H1 (cell line): ENCODE measurements around the gene CTBP2. TPM values are rescaled to one million over a fixed set of nuclear protein-coding genes. Genes with fewer than 3 reads are reported as not detected.

Experiments
- CTCF ChIA-PET: fragments of 300-600 bp; sonication (Branson Sonifier 250); formaldehyde crosslinking; loops from one replicate; lab custom pipeline; 2021; ENCODE audit not compliant: partially characterized antibody; lab: Charles Lee
- POLR2A ChIA-PET: fragments of 300-600 bp; sonication (Branson Sonifier 250); formaldehyde crosslinking; loops from one replicate; lab custom pipeline; 2021; ENCODE audit warnings: inconsistent platforms; ENCODE audit not compliant: partially characterized antibody; lab: Charles Lee
- DNase-seq, 2 experiments: peaks; one replicate each; pipeline versions ENCODE4 v3.0.0 to v3.0.0-alpha.2; 2010 to 2022; ENCODE audit warnings: low spot score in 2 of 2, low read depth in 1 of 2, mixed read lengths in 1 of 2
- FAIRE-seq: peaks from 2 replicates; lab custom pipeline; 2011; peaks lifted over from hg19 to GRCh38; lab: Jason Lieb, UNC
- H2AFZ ChIP-seq: 2 replicates; pipeline ENCODE4 v1.8.1; 2012; ENCODE audit warnings: low read length, inconsistent platforms
- H2AK5ac ChIP-seq: 2 replicates; pipeline ENCODE4 v1.6.1; 2013; ENCODE audit warnings: low read depth, low read length
- H2BK120ac ChIP-seq: replicated peaks from 2 replicates; pipeline ENCODE3; 2013; ENCODE audit warnings: low read depth, low read length, inconsistent platforms
- H2BK12ac ChIP-seq: 2 replicates; pipeline ENCODE4 v1.6.1; 2013; ENCODE audit warnings: low read depth, low read length
- H2BK15ac ChIP-seq: 2 replicates; pipeline ENCODE4 v1.6.1; 2013; ENCODE audit warnings: low read length
- H2BK20ac ChIP-seq: 2 replicates; pipeline ENCODE4 v1.6.1; 2013; ENCODE audit warnings: low read length
- H2BK5ac ChIP-seq: 2 replicates; pipeline ENCODE4 v1.6.1; 2013; ENCODE audit warnings: low read depth, low read length
- H3K14ac ChIP-seq: 2 replicates; pipeline ENCODE4 v1.6.1; 2013; ENCODE audit warnings: inconsistent platforms; ENCODE audit not compliant: insufficient read length
- H3K18ac ChIP-seq: 2 replicates; pipeline ENCODE4 v1.6.1; 2013; ENCODE audit warnings: low read length; ENCODE audit errors: extremely low read depth
- H3K23ac ChIP-seq: 2 replicates; pipeline ENCODE4 v1.6.1; 2013; ENCODE audit warnings: inconsistent platforms; ENCODE audit not compliant: insufficient read length
- H3K23me2 ChIP-seq: 2 replicates; pipeline ENCODE4 v1.6.1; 2013; ENCODE audit warnings: low read depth, low read length
- H3K27ac ChIP-seq: 2 replicates; pipeline ENCODE4 v1.6.1; 2011; ENCODE audit warnings: low read depth, low read length, inconsistent platforms
- H3K27me3 ChIP-seq, 4 experiments: replicated peaks in 1 of 4; 1 replicate in 1 of 4; 2 replicates in 3 of 4; pipeline versions ENCODE4 v1.6.1 to v1.8.1; 2011 to 2013; ENCODE audit warnings: low read length in 3 of 4, mild to moderate bottlenecking in 3 of 4, inconsistent platforms in 2 of 4, mixed read lengths in 2 of 4, moderate library complexity in 1 of 4; ENCODE audit not compliant: control insufficient read depth in 3 of 4, insufficient read depth in 3 of 4; ENCODE audit errors: extremely low read depth in 1 of 4
- H3K36me3 ChIP-seq, 4 experiments: 2 replicates each; pipeline versions ENCODE4 v1.6.1 to v1.8.1; 2011 to 2013; ENCODE audit warnings: mild to moderate bottlenecking in 4 of 4, low read length in 3 of 4, moderate library complexity in 2 of 4, control low read depth in 1 of 4, inconsistent platforms in 1 of 4; ENCODE audit not compliant: insufficient read depth in 4 of 4, control insufficient read depth in 2 of 4
- H3K4ac ChIP-seq: replicated peaks from 2 replicates; pipeline ENCODE3; 2013; ENCODE audit warnings: low read length, low read depth, mixed read lengths, inconsistent platforms; ENCODE audit not compliant: insufficient read length
- H3K4me1 ChIP-seq, 4 experiments: replicated peaks in 1 of 4; 1 replicate in 1 of 4; 2 replicates in 3 of 4; pipeline versions ENCODE4 v1.6.1 to v1.8.1; 2011 to 2013; ENCODE audit warnings: low read length in 3 of 4, inconsistent platforms in 2 of 4, mixed read lengths in 1 of 4; ENCODE audit not compliant: insufficient read depth in 4 of 4, control insufficient read depth in 3 of 4
- H3K4me2 ChIP-seq, 2 experiments: 2 replicates each; pipeline versions ENCODE4 v1.6.1 to v1.8.1; 2011 to 2013; ENCODE audit warnings: low read depth in 2 of 2, low read length in 2 of 2, control low read depth in 1 of 2, inconsistent platforms in 1 of 2, mild to moderate bottlenecking in 1 of 2; ENCODE audit not compliant: insufficient read depth in 1 of 2
- H3K4me3 ChIP-seq, 4 experiments: fragments of 200-600, 300-600 bp in 1 of 4; sonication (generic), shearing (Covaris generic), sonication (Bioruptor Twin) in 1 of 4; 2 replicates each; pipeline versions ENCODE4 v1.5.1 to v1.8.1; 2011 to 2016; ENCODE audit warnings: low read length in 4 of 4, low read depth in 3 of 4, control low read depth in 2 of 4, inconsistent platforms in 2 of 4, mild to moderate bottlenecking in 2 of 4, mixed read lengths in 1 of 4, moderate library complexity in 1 of 4; ENCODE audit not compliant: insufficient read depth in 2 of 4; ENCODE audit errors: extremely low read depth in 1 of 4
- H3K56ac ChIP-seq: replicated peaks from 2 replicates; pipeline ENCODE3; 2013; ENCODE audit warnings: low read depth, mild to moderate bottlenecking, mixed read lengths, low read length, inconsistent platforms; ENCODE audit not compliant: insufficient read length
- H3K79me1 ChIP-seq: 2 replicates; pipeline ENCODE4 v1.6.1; 2013; ENCODE audit warnings: low read depth, low read length, control low read depth
- H3K79me2 ChIP-seq, 2 experiments: 2 replicates each; pipeline versions ENCODE4 v1.6.1 to v1.8.1; 2012 to 2013; ENCODE audit warnings: low read length in 2 of 2, mild to moderate bottlenecking in 2 of 2, inconsistent platforms in 1 of 2; ENCODE audit not compliant: insufficient read depth in 2 of 2, control insufficient read depth in 1 of 2
- H3K9ac ChIP-seq, 4 experiments: replicated peaks in 1 of 4; 1 replicate in 1 of 4; 2 replicates in 3 of 4; pipeline versions ENCODE4 v1.6.1 to v1.8.1; 2011 to 2013; ENCODE audit warnings: low read depth in 3 of 4, low read length in 3 of 4, control low read depth in 2 of 4, mild to moderate bottlenecking in 2 of 4, moderate library complexity in 2 of 4, inconsistent platforms in 1 of 4; ENCODE audit errors: extremely low read depth in 1 of 4
- H3K9me3 ChIP-seq, 2 experiments: 2 replicates each; pipeline versions ENCODE4 v1.6.1 to v1.8.1; 2012 to 2013; ENCODE audit warnings: mild to moderate bottlenecking in 2 of 2, moderate library complexity in 2 of 2, control low read depth in 1 of 2, inconsistent platforms in 1 of 2, low read depth in 1 of 2, low read length in 1 of 2, mixed read lengths in 1 of 2; ENCODE audit not compliant: insufficient read depth in 2 of 2
- H4K20me1 ChIP-seq, 2 experiments: replicated peaks in 1 of 2; 2 replicates each; pipeline versions ENCODE3 to v1.8.1; 2011 to 2013; ENCODE audit warnings: inconsistent platforms in 2 of 2, low read length in 2 of 2, mild to moderate bottlenecking in 1 of 2; ENCODE audit not compliant: insufficient read depth in 2 of 2, control insufficient read depth in 1 of 2
- H4K5ac ChIP-seq: 2 replicates; pipeline ENCODE4 v1.6.1; 2013; ENCODE audit warnings: low read length, low read depth, mixed read lengths, inconsistent platforms; ENCODE audit not compliant: insufficient read length
- H4K8ac ChIP-seq: 2 replicates; pipeline ENCODE4 v1.8.0; 2013; ENCODE audit warnings: mild to moderate bottlenecking, moderate library complexity, low read length, inconsistent platforms; ENCODE audit not compliant: insufficient read depth; ENCODE audit errors: extremely low read depth
- H4K91ac ChIP-seq: replicated peaks from 2 replicates; pipeline ENCODE3; 2013; ENCODE audit warnings: low read length, mixed read lengths, inconsistent platforms; ENCODE audit not compliant: insufficient read length
- ASH2L ChIP-seq: fragments of 200-600, 300-600 bp; sonication (generic); IDR thresholded peaks from one replicate; pipeline ENCODE4 v1.7.1; 2017; ENCODE audit warnings: low read length
- CTBP2 ChIP-seq: IDR thresholded peaks from 2 replicates; pipeline ENCODE4 v1.7.0; 2011; ENCODE audit warnings: borderline replicate concordance, mild to moderate bottlenecking, moderate library complexity, mixed read lengths, low read length; ENCODE audit not compliant: insufficient read depth, insufficient read length
- NANOG ChIP-seq: IDR thresholded peaks from 2 replicates; pipeline ENCODE4 v1.6.1; 2011; ENCODE audit warnings: low read length, low read depth, mild to moderate bottlenecking, inconsistent platforms; ENCODE audit not compliant: insufficient read depth, poor library complexity, severe bottlenecking
- POU5F1 ChIP-seq: IDR thresholded peaks from 2 replicates; pipeline ENCODE4 v1.6.1; 2011; ENCODE audit warnings: low read depth, mild to moderate bottlenecking, low read length, moderate library complexity
- RAD21 ChIP-seq, 2 experiments: IDR thresholded peaks in 1 of 2; conservative IDR thresholded peaks in 1 of 2; 2 replicates each; pipeline ENCODE4 v1.6.1; 2011; ENCODE audit warnings: low read depth in 2 of 2, low read length in 2 of 2, improper control_type of control experiment in 1 of 2, inconsistent platforms in 1 of 2, mild to moderate bottlenecking in 1 of 2, moderate library complexity in 1 of 2
- RFX5 ChIP-seq: IDR thresholded peaks from 2 replicates; pipeline ENCODE4 v1.6.1; 2011; ENCODE audit warnings: low read depth, low read length, improper control_type of control experiment, borderline replicate concordance
- SP2 ChIP-seq: IDR thresholded peaks from 2 replicates; pipeline ENCODE4 v1.6.1; 2012; ENCODE audit warnings: mild to moderate bottlenecking, low read length, inconsistent platforms
- WGBS, 2 experiments: shearing (Covaris generic) in 1 of 2; methylation state at CpG; one replicate each; pipeline versions ENCODE4 v1.1.6 to v1.1.7; 2013 to 2015; ENCODE audit warnings: low lambda C conversion rate in 2 of 2, mixed read lengths in 2 of 2, inconsistent platforms in 1 of 2, low coverage in 1 of 2, missing lambda C conversion rate in 1 of 2; ENCODE audit not compliant: insufficient replicate concordance in 2 of 2, insufficient coverage in 1 of 2, insufficient read length in 1 of 2; ENCODE audit errors: extremely low coverage in 1 of 2, missing lambda C conversion rate in 1 of 2; 5-methylcytosine and 5-hydroxymethylcytosine counted together
- polyA plus RNA-seq, 7 experiments: library from polyadenylated mRNA; depleted of rRNA in 3 of 7; stranded (reverse) in 5 of 7; unstranded in 2 of 7; fragments of >200 nt in 5 of 7; fragments of 200-250 nt in 2 of 7; gene quantifications; 1 replicate in 5 of 7; 2 replicates in 1 of 7; 4 replicates in 1 of 7; pipeline versions ENCODE4 v1.2.1 to v1.2.3, GENCODE V29; 2011 to 2013; ENCODE audit warnings: missing spikeins in 2 of 7, mixed read lengths in 2 of 7
- total RNA-seq: library from RNA; stranded (reverse); fragmentation: NEBNext Ultra II Directional; extraction: Animal tissue kit (Norgen Biotek cat#: 25700); gene quantifications from 2 replicates; pipeline ENCODE4 v1.2.1, GENCODE V29; 2021
- TF ChIP-seq, protein P1 (sequence below): IDR thresholded peaks from 2 replicates; pipeline ENCODE4 v1.6.1; 2011; ENCODE audit warnings: low read depth, mild to moderate bottlenecking, low read length; ENCODE audit not compliant: insufficient read depth

The CTBP2 gene
- total and polyA plus RNA-seq, 2 of the 8 experiments (the other 6 are each of a cell fraction or from before 2014, with no cell fraction given) = 208 to 221 TPM

DNA sequence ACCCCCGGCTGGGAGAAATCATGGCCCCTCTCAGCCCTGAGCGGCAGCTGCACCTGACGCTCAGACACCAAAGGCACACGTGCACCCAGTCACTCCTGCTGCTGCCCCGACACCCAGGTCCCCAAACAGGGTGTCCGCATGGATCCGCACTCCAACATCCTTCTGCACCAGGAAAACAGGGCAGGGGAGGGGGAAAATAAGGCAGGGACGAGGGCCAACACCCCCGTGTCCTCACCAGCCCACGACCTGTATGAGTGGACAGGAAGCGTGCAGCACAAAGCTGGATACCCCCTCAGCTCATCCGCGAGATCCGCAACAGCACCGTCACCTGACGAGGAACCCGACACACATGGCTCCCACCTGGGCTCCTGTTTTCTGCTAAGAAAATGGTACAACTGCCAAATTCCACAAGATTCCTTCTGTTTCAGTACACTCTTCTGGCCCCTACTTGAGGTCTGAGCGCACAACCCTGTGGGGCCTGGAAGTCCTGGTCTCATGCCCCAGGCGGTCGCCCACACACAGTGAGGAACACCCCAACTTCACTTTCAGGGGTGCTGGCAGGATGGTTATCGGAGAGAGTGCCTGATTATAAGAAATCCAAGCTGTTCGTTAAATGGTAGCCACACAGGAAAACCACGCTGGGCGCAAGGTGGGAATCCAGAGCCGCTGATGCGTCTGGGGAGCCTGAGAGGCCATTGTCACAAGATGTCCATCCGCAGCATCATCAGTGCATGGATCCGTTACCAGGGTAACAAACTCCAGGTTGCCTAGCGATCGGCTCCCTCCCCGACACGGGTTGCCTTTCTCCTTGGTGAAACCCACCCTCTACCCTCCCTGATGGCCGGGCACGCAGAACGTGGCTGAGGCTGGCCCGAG is 154.8 kb downstream of the CTBP2 start:
- no peak overlapping the region for H3K4me2 ChIP-seq
- H3K9ac ChIP-seq = no peak overlapping the region
- POLR2A ChIA-PET = no interaction called here
- no peak overlapping the region for H3K4ac ChIP-seq
- H3K14ac ChIP-seq = no peak overlapping the region
- H4K91ac ChIP-seq = no peak overlapping the region
- no peak for DNase-seq
- no peaks in the 10 kb centered on the region for H3K23me2 ChIP-seq
- peaks cover 45 to 61% of the 10 kb centered on the region in 2 experiments for H4K20me1 ChIP-seq
- H2BK12ac ChIP-seq = no peak overlapping the region
- no peak for FAIRE-seq
- H4K8ac ChIP-seq = peak overlapping the region; percentile 28; the same call in 1 of the 2 replicates
- no peak overlapping the region for H3K18ac ChIP-seq
- CTCF ChIA-PET = interaction anchor here (0.9 to 1.4 kb wide), 2 partner anchors 22 to 43 kb away, joined by 3 to 4 read pairs; no protein-coding TSS in a partner anchor
- H3K56ac ChIP-seq = no peak overlapping the region
- no peak overlapping the region for H2BK20ac ChIP-seq
- peaks cover 11 to 64% (median 22%) of the 10 kb centered on the region in 4 experiments; a peak in 7 of 8 replicates for H3K36me3 ChIP-seq
- H2BK120ac ChIP-seq = no peak overlapping the region
- H3K79me2 ChIP-seq = peaks cover 0 to 81% of the 10 kb centered on the region in 2 experiments; a peak in 2 of 4 replicates
- no peak overlapping the region for H2AK5ac ChIP-seq
- H3K4me3 ChIP-seq = no peak overlapping the region
- H3K79me1 ChIP-seq = peaks cover 31% of the 10 kb centered on the region
- H2BK15ac ChIP-seq = no peak overlapping the region
- WGBS, 2 experiments = 93% methylated on average over 32 of the region's 36 CpGs; no CpG with 5 or more reads in 1 of the 2 experiments
- no peak overlapping the region for H3K27ac ChIP-seq
- no peak overlapping the region for H3K23ac ChIP-seq
- H4K5ac ChIP-seq = no peak overlapping the region
- no peaks in the 10 kb centered on the region for H3K9me3 ChIP-seq
- no peaks in the 10 kb centered on the region for H3K27me3 ChIP-seq
- H2BK5ac ChIP-seq = 0 out of 2 replicates have a peak overlapping the region, but pooled peaks have one; percentile 35
- no peak overlapping the region for H2AFZ ChIP-seq
- H3K4me1 ChIP-seq = peaks cover 0 to 14% (median 6%) of the 10 kb centered on the region in 4 experiments; a peak in 5 of 7 replicates
- TF ChIP-seq SP2 (no peak), NANOG (no peak), RFX5 (no peak), RAD21 (IDR thresholded peaks at IDR 0.05 in 1 of 2, conservative IDR thresholded peaks at IDR 0.05 in 1 of 2; ENCODE audit: low read depth in 2 of 2, low read length in 2 of 2) (no peak), CTBP2 (no peak), POU5F1 (no peak), ASH2L (no peak)
- TF ChIP-seq, protein P1, sequence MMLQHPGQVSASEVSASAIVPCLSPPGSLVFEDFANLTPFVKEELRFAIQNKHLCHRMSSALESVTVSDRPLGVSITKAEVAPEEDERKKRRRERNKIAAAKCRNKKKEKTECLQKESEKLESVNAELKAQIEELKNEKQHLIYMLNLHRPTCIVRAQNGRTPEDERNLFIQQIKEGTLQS = no peak
